ENCODE results near the gene ZBTB16.

The ZBTB16 gene

DNA sequence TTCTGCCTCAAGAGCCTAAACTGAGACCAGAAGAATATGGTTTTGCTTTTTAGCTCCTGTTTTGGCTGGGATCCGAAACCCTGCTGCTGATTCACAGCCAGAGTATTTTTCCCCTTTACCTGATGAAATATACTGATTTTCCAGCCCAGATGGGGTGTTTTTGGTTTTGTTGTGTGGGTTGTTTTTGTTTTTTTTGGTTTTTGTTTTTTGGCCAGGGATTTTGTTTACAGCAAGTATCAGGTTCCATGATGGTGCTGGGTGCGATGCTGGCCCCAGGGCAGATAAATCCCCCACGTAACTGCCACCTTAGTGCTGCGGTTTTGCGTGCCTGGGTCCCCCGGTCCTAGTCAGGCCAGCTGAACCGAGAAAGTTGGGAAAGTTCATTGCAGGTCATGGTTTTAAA, 103.7 kb downstream of the ZBTB16 start:
- Histone ChIP-seq H3K27me3 (replicated peaks; ENCODE audit: control insufficient read depth, insufficient read depth, low read length) (no peaks in the 10 kb centered on the region; the same call in 1 of the 2 replicates), H3K36me3 (ENCODE audit: control insufficient read depth, insufficient read depth, low read length) (no peaks in the 10 kb centered on the region), H3K4me3 (replicated peaks; ENCODE audit: low read depth, low read length) (no peak overlapping the region)
- TF ChIP-seq CTCF (IDR thresholded peaks at IDR 0.05; ENCODE audit: insufficient read depth, low read length, poor library complexity, severe bottlenecking), result no peak
- DNase-seq (ENCODE audit: extremely low read depth, insufficient read length), result no peak

- H3K27me3 ChIP-seq (replicated peaks; ENCODE audit: control insufficient read depth, insufficient read depth, low read length), result no peaks in the 10 kb centered on the region; the same call in 1 of the 2 replicates
Measured at GRCh38 chr11:114163830-114164401, 104.4 kb downstream of the ZBTB16 start.

GRCh38 chr11:114164546-114164945, 105.0 kb downstream of the ZBTB16 start:
- no peaks in the 10 kb centered on the region; the same call in 1 of the 2 replicates for H3K27me3 ChIP-seq (replicated peaks; ENCODE audit: control insufficient read depth, insufficient read depth, low read length)
- no peak for TF ChIP-seq CTCF (IDR thresholded peaks at IDR 0.05; ENCODE audit: insufficient read depth, low read length, poor library complexity, severe bottlenecking)

More at GRCh38 chr11:114163830-114164401, 104.4 kb downstream of the ZBTB16 start:
- DNase-seq (ENCODE audit: extremely low read depth, insufficient read length), result no peak
- TF ChIP-seq CTCF (IDR thresholded peaks at IDR 0.05; ENCODE audit: insufficient read depth, low read length, poor library complexity, severe bottlenecking), result no peak
- H3K36me3 ChIP-seq (ENCODE audit: control insufficient read depth, insufficient read depth, low read length), result no peaks in the 10 kb centered on the region
- H3K4me3 ChIP-seq (replicated peaks; ENCODE audit: low read depth, low read length), result no peak overlapping the region

GRCh38 chr11:114165326-114166230, 106.1 kb downstream of the ZBTB16 start:
- Histone ChIP-seq H3K27me3 (replicated peaks; ENCODE audit: control insufficient read depth, insufficient read depth, low read length) (no peaks in the 10 kb centered on the region; the same call in 1 of the 2 replicates), H3K36me3 (ENCODE audit: control insufficient read depth, insufficient read depth, low read length) (no peaks in the 10 kb centered on the region), H3K4me3 (replicated peaks; ENCODE audit: low read depth, low read length) (no peak overlapping the region)
- no peak for DNase-seq (ENCODE audit: extremely low read depth, insufficient read length)
- TF ChIP-seq CTCF (IDR thresholded peaks at IDR 0.05; ENCODE audit: insufficient read depth, low read length, poor library complexity, severe bottlenecking), result no peak

More at GRCh38 chr11:114164546-114164945, 105.0 kb downstream of the ZBTB16 start:
- no peak for DNase-seq (ENCODE audit: extremely low read depth, insufficient read length)
- H3K36me3 ChIP-seq (ENCODE audit: control insufficient read depth, insufficient read depth, low read length), result no peaks in the 10 kb centered on the region
- H3K4me3 ChIP-seq (replicated peaks; ENCODE audit: low read depth, low read length), result no peak overlapping the region

DNA sequence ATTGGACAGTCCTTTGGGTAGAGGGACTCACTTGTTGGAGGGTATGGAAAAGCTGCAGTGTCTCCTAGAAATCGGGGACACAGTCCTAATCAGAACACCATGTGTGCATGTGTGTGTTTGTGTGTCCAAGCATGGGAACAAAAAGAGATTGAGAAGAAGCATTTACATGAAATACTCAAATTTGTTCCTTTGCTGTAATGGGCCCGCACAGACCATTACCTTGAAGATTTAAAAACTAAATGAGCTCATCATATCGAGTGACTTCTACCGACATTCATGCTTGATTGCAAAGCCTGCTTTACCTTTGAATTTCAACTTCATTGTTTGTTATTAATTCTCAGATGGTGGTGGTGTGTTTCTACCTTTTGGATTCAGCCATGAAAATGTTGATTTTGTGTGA, 106.9 kb downstream of the ZBTB16 start:
- Histone ChIP-seq H3K27me3 (replicated peaks; ENCODE audit: control insufficient read depth, insufficient read depth, low read length) (no peaks in the 10 kb centered on the region; the same call in 1 of the 2 replicates), H3K4me3 (replicated peaks; ENCODE audit: low read depth, low read length) (no peak overlapping the region), H3K36me3 (ENCODE audit: control insufficient read depth, insufficient read depth, low read length) (no peaks in the 10 kb centered on the region)
- DNase-seq (ENCODE audit: extremely low read depth, insufficient read length), result no peak
- no peak for TF ChIP-seq CTCF (IDR thresholded peaks at IDR 0.05; ENCODE audit: insufficient read depth, low read length, poor library complexity, severe bottlenecking)
